HG03095 (cell line): ENCODE results near the gene GALNT11.

ENCODE experiments used
- ATAC-seq: cut with Tn5 transposase; IDR thresholded peaks from one replicate; pipeline ENCODE4 v1.9.1; 2021; ENCODE audit warnings: moderate library complexity; ENCODE audit not compliant: unreplicated experiment

GALNT11 gene

DNA sequence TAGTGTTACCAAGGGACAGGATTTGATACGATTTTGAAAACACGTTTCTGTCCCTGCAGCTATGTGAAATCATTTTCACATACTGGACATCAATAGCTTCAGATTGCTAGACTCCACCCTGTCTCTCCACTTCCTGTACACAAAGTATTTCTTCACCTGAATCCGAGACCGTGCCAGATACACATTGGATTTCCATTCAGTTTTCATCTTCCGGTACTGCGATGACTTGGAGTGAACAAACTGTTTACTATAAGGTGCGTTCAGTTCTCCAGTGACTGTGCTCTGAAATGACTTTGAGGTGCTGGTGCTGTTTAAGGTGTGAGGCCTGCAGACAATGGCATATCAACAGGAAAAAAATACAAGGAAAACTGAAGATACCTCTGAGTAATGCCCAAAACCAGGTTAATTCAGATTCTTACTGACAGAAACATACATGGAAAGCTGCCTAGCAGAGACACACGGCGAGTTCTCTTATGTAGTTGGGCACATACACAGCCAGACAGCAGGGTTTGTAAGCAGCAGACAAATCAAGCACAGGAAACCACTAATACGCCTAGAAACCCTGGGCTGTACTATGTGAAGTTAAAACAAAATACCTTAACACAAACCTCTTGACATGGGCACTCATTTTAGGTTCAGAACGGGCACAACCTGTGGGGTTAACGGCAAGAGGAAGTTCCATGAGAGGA lies 119.2 kb downstream of the GALNT11 start:
- no peak for ATAC-seq

DNA sequence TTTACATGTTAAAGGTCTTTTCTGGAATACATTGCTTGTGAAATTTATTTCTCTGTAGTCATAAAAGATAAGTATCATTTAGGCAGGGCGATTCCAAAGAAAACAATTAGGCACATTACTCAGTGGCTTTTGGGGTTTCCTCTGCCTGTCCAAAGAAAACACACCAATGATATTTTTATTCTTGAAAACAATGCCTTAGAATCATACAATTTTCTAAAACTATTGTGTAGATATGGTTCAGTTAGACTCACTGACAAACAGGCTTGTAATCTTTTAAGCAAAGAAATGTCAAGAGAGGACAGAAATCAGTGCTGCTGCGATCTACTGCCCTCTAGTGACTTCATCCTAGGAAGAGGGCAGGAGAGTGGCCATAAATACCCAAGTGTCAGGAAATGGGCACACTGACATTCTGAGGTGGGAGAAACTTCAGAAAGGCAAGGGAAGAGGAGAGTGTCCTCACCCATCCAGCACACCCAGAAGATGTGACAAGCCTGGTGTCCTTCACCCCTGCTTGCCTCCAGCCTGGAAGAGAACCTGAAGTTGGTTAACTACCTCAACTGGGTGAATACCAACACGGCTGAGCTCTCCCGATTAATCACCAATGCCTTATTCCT lies 120.5 kb downstream of the GALNT11 start:
- ATAC-seq = no peak

DNA sequence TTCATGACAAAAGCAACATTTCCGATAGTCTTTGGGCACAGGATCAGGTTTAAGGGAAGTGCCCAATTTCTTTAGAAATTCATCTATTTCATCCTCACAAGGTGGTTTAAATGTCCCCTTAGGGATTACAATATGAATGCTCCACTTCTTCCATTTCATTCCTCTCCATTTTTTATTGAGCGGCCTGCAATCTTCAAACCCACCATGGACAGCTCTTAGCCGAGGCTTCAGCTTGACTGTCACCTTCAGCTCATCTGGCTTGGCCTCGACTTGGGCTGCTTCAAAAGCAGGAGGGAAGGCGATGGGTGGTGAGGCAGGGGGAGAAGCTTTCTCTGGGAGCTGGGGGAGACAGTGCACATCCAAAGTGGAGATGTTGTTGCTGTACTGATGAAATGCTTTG lies 123.2 kb downstream of the GALNT11 start:
- ATAC-seq = no peak

DNA sequence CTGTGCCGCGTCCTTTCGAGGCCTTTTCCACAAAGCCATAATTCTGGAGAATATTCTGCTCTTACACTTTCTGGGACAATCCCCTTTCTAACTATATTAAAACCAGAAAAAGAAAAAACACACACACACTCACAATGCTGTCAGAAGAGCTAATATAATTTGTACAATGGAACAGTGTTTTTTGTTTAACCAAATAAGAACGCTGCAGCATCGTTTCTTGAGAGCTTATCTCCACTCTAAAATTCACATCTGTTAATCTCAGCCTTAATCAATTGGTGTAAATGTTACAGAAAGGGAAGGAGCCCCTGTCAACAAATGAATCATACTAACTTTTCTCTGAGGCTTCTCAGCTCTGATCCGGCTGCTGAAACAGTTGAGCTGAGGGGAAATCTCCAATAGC lies 123.9 kb downstream of the GALNT11 start:
- no peak for ATAC-seq

DNA sequence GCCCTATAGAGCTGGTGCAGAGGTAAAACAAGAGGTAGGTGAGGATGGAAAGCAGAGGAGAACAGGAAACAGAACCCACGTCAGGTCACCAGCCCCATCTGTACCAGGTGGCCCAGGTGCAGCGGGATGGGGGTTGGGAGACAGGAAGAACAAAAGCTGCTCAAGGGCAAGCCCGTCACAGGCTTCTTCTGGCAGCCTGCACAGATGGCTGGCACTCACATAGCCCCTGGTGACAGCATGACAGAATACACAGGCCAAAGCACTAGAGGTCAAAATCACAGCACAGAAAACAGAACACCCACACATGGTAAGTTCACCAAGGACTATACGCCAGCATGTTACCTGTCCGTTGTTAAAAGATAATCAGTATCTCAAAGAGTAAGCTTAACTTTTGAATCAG lies 126.8 kb downstream of the GALNT11 start:
- no peak for ATAC-seq

DNA sequence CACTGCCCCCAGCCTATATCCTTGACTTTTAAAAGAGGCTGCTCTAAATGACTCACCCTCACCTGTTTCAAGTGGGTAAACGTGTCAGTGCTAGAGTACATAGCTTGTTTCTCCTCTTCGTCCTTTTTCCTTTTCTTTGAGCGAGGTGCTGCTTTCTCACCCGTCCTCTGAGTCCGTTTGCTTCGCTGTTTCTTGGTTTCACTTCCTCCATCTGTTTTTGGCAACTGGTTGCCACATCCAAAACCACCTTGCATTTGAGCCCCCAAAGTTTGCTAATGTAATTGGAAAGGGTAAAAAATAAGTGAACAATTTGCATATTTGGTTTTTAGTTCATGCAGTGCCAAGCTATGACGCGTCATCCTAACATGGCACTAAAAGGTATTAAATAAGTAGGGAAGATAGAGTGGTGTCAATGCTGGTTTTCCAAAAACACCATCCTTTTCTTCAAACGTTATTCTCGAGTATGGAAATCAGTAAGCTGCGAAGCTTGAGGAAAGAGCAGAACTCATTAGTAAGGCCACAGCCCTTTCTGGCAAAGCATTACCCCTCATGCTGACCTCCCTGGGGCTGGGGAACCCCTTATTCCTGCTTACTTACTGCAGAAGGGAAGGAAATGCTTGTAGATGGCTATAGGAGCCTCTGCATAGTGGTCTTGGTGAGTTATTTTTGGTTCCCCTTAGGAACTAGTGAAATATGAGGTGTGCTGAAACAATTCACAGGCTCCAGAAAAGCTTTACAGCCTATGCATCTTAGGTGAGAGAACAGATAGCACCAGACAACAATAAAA lies 133.5 kb downstream of the GALNT11 start:
- peak; percentile 89 for ATAC-seq

DNA sequence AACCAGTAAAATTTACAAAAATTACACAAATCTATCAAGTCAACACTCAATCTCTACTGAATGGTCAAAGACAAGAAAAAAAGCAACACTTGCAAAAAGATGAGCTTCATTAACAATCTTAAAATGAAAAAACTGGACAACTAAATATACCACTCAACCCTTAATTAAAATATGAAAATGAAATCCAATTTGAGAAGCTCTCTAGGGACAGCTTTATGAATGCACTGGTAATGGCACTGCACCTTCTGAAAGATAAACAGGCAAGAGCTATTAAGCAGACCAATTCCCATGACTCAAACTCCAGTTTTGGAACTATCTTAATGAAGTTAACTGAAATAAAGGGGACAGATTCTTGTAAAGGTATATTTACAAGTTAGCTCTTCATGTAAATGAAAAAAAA lies 135.7 kb downstream of the GALNT11 start:
- no peak for ATAC-seq

DNA sequence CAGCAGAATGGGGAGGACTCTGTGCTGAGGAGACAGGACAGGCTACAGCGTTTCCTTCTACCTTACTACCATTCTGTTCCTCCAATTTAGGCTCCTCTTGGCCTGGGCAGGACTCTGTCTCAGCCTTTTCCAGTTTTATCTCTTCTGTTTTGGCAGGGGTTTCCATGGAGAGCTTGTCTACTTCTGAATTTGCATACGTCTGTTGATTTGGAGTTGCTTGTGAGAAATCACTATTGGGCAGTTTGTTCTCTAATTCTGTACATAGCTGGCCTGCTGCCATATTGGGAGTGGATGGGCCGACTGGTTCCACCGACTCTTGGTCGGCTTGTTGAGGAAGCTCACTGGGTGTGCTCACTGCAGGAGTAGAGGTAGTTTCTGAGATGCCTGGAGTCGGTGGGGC lies 136.8 kb downstream of the GALNT11 start:
- no peak for ATAC-seq
